KBM-7 (cell line): ENCODE data around the gene CD244.
"Not testable (repeated sequence)": the region's sequence is repeated elsewhere in the genome, so short reads cannot be mapped to it uniquely, and the experiment has no call there.

Source experiments
- DNase-seq: peaks from one replicate; pipeline ENCODE4 v3.0.0-alpha.2; 2015
- in situ Hi-C: fragments of 300-500 bp; cut with MboI; formaldehyde crosslinking; loops from 2 replicates; pipeline ENCODE4 v1.14.3; 2020; ENCODE audit warnings: low sequenced_read_pairs, low pct_unique_long_range_greater_than_20kb, mixed read lengths

CD244 gene

GRCh38 chr1:160797861-160798273, 64.8 kb downstream of the CD244 start:
- DNase-seq, result no peak

DNA sequence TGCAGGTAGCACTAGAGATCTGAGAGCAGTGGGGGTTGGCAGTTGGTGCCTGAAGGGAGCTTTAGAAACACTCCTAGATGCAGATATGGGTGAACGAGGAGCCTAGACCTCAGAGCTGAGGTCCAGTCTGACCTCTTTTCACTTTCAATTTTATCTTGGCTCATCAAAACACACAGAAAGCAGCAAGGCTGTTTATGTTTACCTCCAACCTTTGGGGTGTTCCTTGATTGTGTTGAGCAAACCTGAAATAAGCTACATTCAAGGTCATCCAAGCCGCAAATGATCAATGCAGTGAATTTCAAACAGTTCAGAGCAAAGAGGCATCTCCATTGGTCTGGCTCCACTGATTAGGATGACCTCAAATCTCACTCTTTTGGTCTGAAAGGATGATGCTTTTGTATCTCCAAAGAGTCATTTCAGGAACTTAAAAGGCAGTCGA, 65.4 kb downstream of the CD244 start:
- in situ Hi-C loops, result no loop called here
- no peak for DNase-seq

More at GRCh38 chr1:160797861-160798273, 64.8 kb downstream of the CD244 start:
- in situ Hi-C loops, result no loop called here

DNA sequence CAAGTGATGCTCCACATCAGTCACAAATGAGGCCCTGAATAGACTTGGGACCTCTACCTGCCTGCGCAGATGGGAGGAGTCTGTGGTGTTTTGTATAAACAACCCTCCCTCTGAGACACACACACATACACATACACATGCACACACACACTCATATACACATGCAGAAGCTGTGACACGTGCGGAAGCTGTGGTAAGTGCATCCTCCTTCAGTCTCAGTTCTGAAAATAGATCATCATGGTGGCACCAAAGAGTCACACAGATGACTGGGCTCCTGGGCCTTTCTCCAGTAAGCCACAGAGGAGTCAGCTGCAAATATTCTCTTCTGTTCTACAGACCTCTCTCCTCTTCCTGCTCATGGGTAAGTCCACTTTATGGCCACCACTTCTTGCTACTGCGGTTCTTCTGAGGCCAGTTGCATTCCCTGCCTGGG, 66.7 kb downstream of the CD244 start, which contains the start of gene LY9:
Gene LY9 (plus strand): TSS at position 224 of the 433 bp plus-strand sequence. CDS start 14 bp downstream, at position 238.
- in situ Hi-C loops, result no loop called here
- DNase-seq, result peak; percentile 43

- DNase-seq, result no peak
- in situ Hi-C loops, result no loop called here
Observed at GRCh38 chr1:160794376-160794775, 68.3 kb downstream of the CD244 start.

- no peak for DNase-seq
- in situ Hi-C loops, result no loop called here
Observed at GRCh38 chr1:160789702-160790611, 72.7 kb downstream of the CD244 start.

- in situ Hi-C loops, result no loop called here
- DNase-seq, result no peak
Observed at GRCh38 chr1:160789051-160789701, 73.5 kb downstream of the CD244 start.

DNA sequence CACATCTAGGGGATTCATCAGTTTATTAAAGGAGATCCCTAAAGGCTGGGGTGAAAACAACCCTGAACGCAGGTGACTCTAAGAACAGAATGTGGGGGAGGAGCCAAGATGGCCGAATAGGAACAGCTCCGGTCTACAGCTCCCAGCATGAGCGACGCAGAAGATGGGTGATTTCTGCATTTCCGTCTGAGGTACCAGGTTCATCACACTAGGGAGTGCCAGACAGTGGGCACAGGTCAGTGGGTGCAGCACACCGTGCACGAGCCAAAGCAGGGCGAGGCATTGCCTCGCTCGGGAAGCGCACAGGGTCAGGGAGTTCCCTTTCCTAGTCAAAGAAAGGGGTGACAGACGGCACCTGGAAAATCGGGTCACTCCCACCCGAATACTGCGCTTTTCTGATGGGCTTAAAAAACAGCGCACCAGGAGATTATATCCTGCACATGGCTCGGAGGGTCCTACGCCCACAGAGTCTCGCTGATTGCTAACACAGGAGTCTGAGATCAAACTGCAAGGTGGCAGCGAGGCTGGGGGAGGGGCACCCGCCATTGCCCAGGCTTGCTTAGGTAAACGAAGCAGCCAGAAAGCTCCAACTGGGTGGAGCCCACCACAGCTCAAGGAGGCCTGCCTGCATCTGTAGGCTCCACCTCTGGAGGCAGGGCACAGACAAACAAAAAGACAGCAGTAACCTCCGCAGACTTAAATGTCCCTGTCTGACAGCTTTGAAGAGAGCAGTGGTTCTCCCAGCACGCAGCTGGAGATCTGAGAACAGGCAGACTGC, 79.5 kb downstream of the CD244 start:
- in situ Hi-C loops, DNase-seq: not testable (repeated sequence)

DNA sequence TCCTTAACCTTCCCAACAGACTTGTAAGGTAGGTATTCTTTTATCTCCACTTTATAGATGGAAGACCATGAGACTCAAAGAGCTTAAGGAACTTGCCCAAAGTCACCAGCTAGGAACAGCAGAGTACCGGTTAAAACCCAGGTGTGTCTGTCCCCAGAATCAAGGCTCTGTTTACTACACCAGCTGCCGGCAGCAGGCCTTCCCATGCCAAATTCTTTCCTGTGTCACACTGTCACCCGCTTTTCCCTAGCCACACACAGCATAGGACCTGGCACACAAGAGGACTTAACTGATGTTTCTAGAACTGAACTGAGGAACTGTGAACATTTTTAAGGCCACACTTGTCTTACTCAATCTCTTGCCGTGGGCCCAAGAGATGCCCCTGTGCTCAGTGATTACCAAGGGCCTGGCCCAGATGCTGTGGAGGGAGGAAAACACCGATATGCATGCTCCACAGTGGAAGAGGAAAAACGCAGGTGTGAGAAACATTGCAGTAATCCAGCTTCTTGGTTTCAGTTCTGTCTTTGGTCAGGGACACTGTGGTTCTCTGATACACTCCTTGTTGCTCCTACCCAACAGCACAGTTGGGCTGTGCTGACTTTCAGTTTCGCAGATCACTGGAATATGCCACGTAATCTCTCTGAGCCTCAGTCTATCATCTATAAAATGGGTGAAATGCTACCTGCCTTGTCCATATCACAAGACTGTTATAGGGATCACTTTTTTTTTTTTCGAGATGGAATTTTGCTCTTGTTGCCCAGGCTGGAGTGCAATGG, 80.6 kb downstream of the CD244 start:
- DNase-seq, result no peak
- in situ Hi-C loops, result no loop called here

GRCh38 chr1:160781186-160781766, 81.4 kb downstream of the CD244 start:
- in situ Hi-C loops, result no loop called here
- no peak for DNase-seq

- in situ Hi-C loops, result no loop called here
- DNase-seq, result no peak
Observed at GRCh38 chr1:160780398-160780755, 82.3 kb downstream of the CD244 start.
